ENCODE results near the gene VSTM2B.

DNA sequence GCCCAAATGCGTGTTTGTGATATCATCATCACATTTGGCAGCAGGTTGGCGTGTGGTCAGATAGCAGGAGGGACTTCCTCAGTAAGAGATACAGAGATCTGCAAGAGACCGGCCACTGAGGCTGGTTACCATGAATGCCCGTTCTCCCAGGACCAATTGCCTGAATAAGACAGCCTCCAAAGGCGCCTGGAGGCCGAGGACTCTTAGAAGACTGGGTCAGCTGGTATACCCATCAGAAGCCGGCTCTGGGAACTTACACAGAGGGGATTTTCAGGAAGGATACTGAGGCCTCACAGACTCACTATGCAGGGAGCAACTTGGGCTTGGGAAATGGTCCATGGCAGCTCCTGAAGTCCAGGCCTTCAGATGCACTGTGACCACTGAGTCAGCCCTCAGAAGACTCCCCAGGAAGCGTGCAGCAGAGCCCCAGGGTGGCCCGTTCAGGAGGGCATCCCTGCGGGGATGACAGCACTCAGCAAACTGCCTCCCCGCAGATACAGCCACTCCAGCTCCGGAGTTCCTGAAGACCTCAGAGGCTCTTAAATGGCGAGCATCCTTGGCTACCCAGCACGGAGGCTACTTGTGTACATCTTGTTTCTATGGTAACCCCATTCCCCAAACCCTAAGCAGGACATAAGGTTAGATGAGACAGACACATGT, 26.4 kb upstream of the VSTM2B start:
- TF ChIP-seq POLR2AphosphoS5 (IDR thresholded peaks at IDR 0.05; ENCODE audit: low read depth, low read length) = no peak
- TF ChIP-seq, protein P1, sequence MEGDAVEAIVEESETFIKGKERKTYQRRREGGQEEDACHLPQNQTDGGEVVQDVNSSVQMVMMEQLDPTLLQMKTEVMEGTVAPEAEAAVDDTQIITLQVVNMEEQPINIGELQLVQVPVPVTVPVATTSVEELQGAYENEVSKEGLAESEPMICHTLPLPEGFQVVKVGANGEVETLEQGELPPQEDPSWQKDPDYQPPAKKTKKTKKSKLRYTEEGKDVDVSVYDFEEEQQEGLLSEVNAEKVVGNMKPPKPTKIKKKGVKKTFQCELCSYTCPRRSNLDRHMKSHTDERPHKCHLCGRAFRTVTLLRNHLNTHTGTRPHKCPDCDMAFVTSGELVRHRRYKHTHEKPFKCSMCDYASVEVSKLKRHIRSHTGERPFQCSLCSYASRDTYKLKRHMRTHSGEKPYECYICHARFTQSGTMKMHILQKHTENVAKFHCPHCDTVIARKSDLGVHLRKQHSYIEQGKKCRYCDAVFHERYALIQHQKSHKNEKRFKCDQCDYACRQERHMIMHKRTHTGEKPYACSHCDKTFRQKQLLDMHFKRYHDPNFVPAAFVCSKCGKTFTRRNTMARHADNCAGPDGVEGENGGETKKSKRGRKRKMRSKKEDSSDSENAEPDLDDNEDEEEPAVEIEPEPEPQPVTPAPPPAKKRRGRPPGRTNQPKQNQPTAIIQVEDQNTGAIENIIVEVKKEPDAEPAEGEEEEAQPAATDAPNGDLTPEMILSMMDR (IDR thresholded peaks at IDR 0.05) = no peak
- TF ChIP-seq, protein P2, sequence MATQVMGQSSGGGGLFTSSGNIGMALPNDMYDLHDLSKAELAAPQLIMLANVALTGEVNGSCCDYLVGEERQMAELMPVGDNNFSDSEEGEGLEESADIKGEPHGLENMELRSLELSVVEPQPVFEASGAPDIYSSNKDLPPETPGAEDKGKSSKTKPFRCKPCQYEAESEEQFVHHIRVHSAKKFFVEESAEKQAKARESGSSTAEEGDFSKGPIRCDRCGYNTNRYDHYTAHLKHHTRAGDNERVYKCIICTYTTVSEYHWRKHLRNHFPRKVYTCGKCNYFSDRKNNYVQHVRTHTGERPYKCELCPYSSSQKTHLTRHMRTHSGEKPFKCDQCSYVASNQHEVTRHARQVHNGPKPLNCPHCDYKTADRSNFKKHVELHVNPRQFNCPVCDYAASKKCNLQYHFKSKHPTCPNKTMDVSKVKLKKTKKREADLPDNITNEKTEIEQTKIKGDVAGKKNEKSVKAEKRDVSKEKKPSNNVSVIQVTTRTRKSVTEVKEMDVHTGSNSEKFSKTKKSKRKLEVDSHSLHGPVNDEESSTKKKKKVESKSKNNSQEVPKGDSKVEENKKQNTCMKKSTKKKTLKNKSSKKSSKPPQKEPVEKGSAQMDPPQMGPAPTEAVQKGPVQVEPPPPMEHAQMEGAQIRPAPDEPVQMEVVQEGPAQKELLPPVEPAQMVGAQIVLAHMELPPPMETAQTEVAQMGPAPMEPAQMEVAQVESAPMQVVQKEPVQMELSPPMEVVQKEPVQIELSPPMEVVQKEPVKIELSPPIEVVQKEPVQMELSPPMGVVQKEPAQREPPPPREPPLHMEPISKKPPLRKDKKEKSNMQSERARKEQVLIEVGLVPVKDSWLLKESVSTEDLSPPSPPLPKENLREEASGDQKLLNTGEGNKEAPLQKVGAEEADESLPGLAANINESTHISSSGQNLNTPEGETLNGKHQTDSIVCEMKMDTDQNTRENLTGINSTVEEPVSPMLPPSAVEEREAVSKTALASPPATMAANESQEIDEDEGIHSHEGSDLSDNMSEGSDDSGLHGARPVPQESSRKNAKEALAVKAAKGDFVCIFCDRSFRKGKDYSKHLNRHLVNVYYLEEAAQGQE (IDR thresholded peaks at IDR 0.05; ENCODE audit: insufficient read depth in 1 of 2, low read depth in 2 of 2, low read length in 1 of 2) = no peak
